ENCODE measurements around the gene MYL3. TPM values are rescaled to one million over a fixed set of nuclear protein-coding genes. Genes with fewer than 3 reads are reported as not detected.
"Not testable (repeated sequence)": the region's sequence is repeated elsewhere in the genome, so short reads cannot be mapped to it uniquely, and the experiment has no call there.

Gene MYL3
- total RNA-seq, 2 donors from 2014 or later = not detected

GRCh38 chr3:46829699-46830208 lies 33.5 kb downstream of the MYL3 start:
- H3K27me3 Mint-ChIP-seq = no peaks in the 10 kb centered on the region
- no peaks in the 10 kb centered on the region for H3K9me3 Mint-ChIP-seq
- H3K36me3 Mint-ChIP-seq (ENCODE audit: low read depth) = no peaks in the 10 kb centered on the region
- H3K4me3 Mint-ChIP-seq = no peak overlapping the region
- no peak overlapping the region for H3K27ac Mint-ChIP-seq
- no peaks in the 10 kb centered on the region for H3K4me1 Mint-ChIP-seq
- peak; percentile 90 for ATAC-seq (replicated peaks)

DNA sequence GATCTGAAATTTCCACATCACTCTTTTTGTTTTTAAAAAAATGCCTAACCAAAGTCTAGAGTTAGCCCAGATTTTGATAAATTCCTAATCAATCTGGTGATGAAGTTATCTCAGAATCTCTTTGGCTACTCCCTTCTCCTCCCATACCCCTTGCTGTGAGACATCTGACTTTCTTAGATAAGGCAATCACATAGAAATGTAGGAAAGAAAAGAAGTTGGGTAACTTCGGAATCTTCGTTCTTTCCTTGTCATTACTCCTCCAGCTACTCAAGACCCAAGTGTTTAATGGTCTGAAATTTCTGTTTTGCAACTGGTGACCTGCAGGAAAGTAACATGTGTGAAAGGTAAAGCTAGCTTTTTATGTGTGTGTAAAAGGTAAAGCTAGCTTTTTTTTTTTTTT lies 37.8 kb downstream of the MYL3 start:
- Mint-ChIP-seq H3K27ac (no peak overlapping the region), H3K27me3 (peaks cover 4% of the 10 kb centered on the region), H3K4me3 (no peak overlapping the region), H3K9me3 (peaks cover 13% of the 10 kb centered on the region), H3K4me1 (no peaks in the 10 kb centered on the region), H3K36me3 (ENCODE audit: low read depth) (no peaks in the 10 kb centered on the region)
- no peak for ATAC-seq (replicated peaks)

- Mint-ChIP-seq H3K4me1 (no peaks in the 10 kb centered on the region), H3K36me3 (ENCODE audit: low read depth) (no peaks in the 10 kb centered on the region), H3K27ac (no peak overlapping the region), H3K27me3 (peaks cover 4% of the 10 kb centered on the region), H3K9me3 (peaks cover 13% of the 10 kb centered on the region), H3K4me3 (no peak overlapping the region)
- no peak for ATAC-seq (replicated peaks)
Observed at GRCh38 chr3:46824211-46824970, 38.9 kb downstream of the MYL3 start.

DNA sequence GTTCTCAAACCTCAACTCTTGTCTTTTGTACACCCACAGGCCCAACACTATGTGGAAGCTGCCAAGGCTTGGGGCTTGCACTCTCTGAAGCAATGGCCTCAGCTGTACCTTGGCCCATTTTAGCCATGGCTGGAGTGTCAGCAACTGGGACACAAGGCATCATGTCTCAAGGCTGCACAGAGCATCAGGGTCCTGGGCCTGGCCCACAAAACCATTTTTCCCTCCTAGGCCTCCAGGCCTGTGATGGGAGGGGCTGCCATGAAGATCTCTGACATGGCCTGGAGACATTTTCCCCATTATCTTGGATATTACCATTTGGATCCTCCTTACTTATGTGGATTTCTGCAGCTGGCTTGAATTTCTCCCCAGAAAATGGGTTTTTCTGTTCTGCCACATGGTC lies 39.9 kb downstream of the MYL3 start:
- not testable (repeated sequence) for H3K27ac Mint-ChIP-seq; ATAC-seq (replicated peaks); H3K27me3 Mint-ChIP-seq; H3K36me3 Mint-ChIP-seq (ENCODE audit: low read depth); H3K4me3 Mint-ChIP-seq; H3K4me1 Mint-ChIP-seq
- H3K9me3 Mint-ChIP-seq = peaks cover 13% of the 10 kb centered on the region

DNA sequence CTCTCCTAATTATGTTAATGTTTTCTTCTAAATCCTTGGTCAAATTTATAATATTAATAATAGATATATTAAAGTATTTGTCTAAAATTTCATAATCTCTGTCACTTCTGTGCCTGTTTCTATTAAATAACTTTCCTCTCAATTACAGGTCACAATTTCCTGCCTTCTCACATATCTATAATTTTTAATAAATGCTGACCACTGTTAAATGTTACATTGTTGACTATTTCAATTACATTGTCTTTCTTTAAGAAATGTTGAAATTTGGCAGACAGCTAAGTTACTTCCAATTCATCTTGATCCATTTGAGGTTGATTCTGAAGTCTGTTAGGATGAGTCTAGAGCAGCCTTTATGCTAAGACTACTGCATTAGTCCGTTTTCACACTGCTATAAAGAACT lies 41.7 kb downstream of the MYL3 start:
- no peak overlapping the region for H3K4me3 Mint-ChIP-seq

GRCh38 chr3:46820852-46821251 lies 42.4 kb downstream of the MYL3 start:
- no peaks in the 10 kb centered on the region for H3K36me3 Mint-ChIP-seq (ENCODE audit: low read depth)
- H3K27me3 Mint-ChIP-seq = peaks cover 4% of the 10 kb centered on the region
- H3K4me1 Mint-ChIP-seq = no peaks in the 10 kb centered on the region
- H3K27ac Mint-ChIP-seq = no peak overlapping the region
- ATAC-seq (replicated peaks) = no peak
- H3K4me3 Mint-ChIP-seq = no peak overlapping the region
- H3K9me3 Mint-ChIP-seq = peaks cover 13% of the 10 kb centered on the region

More for the DNA sequence above, 41.7 kb downstream of the MYL3 start:
- Mint-ChIP-seq H3K27ac (no peak overlapping the region), H3K36me3 (ENCODE audit: low read depth) (no peaks in the 10 kb centered on the region), H3K27me3 (peaks cover 4% of the 10 kb centered on the region), H3K4me1 (no peaks in the 10 kb centered on the region), H3K9me3 (peaks cover 13% of the 10 kb centered on the region)
- no peak for ATAC-seq (replicated peaks)

DNA sequence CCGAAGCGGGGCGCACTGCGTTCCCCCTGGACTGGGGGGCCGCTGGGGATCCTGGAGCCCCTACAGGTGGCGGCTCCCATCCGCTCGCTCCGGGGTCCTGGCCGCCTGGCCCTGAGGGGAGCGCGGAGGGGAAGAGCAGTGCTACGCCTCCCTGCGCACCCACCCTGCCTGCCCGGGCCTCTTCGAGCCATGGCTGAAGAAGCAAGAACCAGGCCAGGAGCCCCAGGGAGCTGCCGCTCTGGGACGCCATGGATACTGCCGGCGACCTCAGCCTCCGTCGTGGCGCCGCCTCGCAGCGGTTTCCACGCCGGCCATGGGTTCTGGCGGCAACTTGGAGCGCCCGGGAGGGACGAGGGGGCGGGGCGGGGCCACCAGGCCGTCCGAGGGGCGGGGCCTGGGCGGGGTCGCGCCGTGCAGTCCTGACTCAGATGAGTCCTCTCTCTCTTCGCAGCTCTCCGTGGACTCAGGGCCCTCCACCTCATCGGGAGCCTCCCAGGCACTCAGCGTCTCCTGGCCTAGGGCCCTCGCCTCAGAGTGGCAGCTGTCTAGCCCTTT lies 50.9 kb downstream of the MYL3 start:
- Mint-ChIP-seq H3K9me3 (no peaks in the 10 kb centered on the region), H3K4me3 (peak overlapping the region; percentile 77), H3K36me3 (ENCODE audit: low read depth) (no peaks in the 10 kb centered on the region), H3K4me1 (peaks cover 5% of the 10 kb centered on the region), H3K27ac (peak overlapping the region; percentile 48), H3K27me3 (no peaks in the 10 kb centered on the region)
- ATAC-seq (replicated peaks) = peak; percentile 99

GRCh38 chr3:46811615-46812236 lies 51.5 kb downstream of the MYL3 start:
- Mint-ChIP-seq H3K9me3 (no peaks in the 10 kb centered on the region), H3K4me1 (peaks cover 5% of the 10 kb centered on the region), H3K4me3 (peak overlapping the region; percentile 19), H3K27ac (no peak overlapping the region), H3K27me3 (no peaks in the 10 kb centered on the region), H3K36me3 (ENCODE audit: low read depth) (no peaks in the 10 kb centered on the region)
- no peak for ATAC-seq (replicated peaks)

DNA sequence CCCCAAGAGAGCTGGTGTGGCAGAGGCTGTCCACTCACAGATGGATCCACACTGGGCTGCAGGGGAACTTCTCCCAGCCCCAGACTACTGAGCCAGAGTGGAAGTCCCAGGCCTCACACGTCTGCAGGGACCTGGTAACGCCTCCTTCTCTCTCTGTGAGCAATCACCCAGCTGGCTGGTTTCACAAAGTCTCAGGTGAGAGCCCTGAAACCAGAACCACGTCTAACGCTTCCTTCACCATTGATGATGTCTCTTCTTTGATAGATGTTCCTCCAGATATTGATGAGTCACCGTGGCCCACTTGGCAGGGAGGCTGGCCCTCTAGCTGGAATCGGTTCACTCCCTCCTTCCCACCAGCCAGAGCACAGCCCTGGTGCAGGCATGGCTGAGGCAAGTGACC lies 54.5 kb downstream of the MYL3 start:
- ATAC-seq (replicated peaks) = peak; percentile 46
- H3K27me3 Mint-ChIP-seq = not testable (repeated sequence)

More for the DNA sequence above, 54.5 kb downstream of the MYL3 start:
- H3K27ac Mint-ChIP-seq; H3K4me3 Mint-ChIP-seq; H3K9me3 Mint-ChIP-seq; H3K4me1 Mint-ChIP-seq; H3K36me3 Mint-ChIP-seq (ENCODE audit: low read depth): not testable (repeated sequence)

Other genes starting within 250 kb of the MYL3 start
- 1 to 10 TPM in 1 of 2 donors, under 1 TPM in 1; 0.69 to 5.2 TPM for gene ALS2CL, start 169.8 kb downstream of the MYL3 start, total RNA-seq
- under 1 TPM; 0.15 to 0.53 TPM for gene TMIE, start 162.1 kb downstream of the MYL3 start, total RNA-seq
- under 1 TPM in 1 of 2 donors, not detected in 1; 0.11 TPM for gene PRSS50, start 145.6 kb downstream of the MYL3 start, total RNA-seq
- not detected for gene PTH1R, start 14.3 kb upstream of the MYL3 start, total RNA-seq
- gene CCDC12, start 113.3 kb upstream of the MYL3 start, total RNA-seq = 10 to 100 TPM; 46.9 to 59.8 TPM
- gene NBEAL2, start 116.2 kb upstream of the MYL3 start, total RNA-seq = 100 to 1,000 TPM; 140 to 169 TPM

Data from activated T-helper 17 cell treated with anti-CD3 and anti-CD28 coated beads, Interleukin-2, amount 50 U/mL, for 72 hours (primary cell).